Uterus (tissue), 2 donors: ENCODE results near the gene PRODH2.

Source experiments
- POLR2A ChIP-seq, 2 donors: fragments of 450-650 bp; IDR thresholded peaks; one replicate each; pipeline ENCODE4 v1.6.1; 2016; ENCODE audit warnings: antibody characterized with exemption in 2 of 2, mild to moderate bottlenecking in 1 of 2, moderate library complexity in 1 of 2
- TF ChIP-seq, protein P1 (sequence below), 4 experiments: fragments of 200-600 bp in 2 of 4; fragments of 450-650 bp in 2 of 4; sonication (generic) in 2 of 4; IDR thresholded peaks; one replicate each; pipeline ENCODE4 v1.5.1; 2016 to 2019; ENCODE audit warnings: antibody characterized with exemption in 4 of 4, mild to moderate bottlenecking in 2 of 4, moderate library complexity in 1 of 4

DNA sequence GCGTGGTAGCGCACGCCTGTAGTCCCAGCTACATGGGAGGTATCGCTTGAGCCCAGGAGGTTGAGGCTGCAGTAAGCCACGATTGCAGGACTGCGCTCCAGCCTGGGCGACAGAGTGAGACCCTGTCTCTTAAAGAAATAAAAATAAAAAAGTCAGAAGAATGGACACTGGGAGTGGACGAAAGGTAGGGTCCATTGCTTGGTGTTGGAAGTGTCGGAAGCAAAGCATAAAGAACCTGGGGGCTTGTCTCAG, 37.7 kb downstream of the PRODH2 start:
- TF ChIP-seq, protein P1, sequence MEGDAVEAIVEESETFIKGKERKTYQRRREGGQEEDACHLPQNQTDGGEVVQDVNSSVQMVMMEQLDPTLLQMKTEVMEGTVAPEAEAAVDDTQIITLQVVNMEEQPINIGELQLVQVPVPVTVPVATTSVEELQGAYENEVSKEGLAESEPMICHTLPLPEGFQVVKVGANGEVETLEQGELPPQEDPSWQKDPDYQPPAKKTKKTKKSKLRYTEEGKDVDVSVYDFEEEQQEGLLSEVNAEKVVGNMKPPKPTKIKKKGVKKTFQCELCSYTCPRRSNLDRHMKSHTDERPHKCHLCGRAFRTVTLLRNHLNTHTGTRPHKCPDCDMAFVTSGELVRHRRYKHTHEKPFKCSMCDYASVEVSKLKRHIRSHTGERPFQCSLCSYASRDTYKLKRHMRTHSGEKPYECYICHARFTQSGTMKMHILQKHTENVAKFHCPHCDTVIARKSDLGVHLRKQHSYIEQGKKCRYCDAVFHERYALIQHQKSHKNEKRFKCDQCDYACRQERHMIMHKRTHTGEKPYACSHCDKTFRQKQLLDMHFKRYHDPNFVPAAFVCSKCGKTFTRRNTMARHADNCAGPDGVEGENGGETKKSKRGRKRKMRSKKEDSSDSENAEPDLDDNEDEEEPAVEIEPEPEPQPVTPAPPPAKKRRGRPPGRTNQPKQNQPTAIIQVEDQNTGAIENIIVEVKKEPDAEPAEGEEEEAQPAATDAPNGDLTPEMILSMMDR (IDR thresholded peaks at IDR 0.05): no peak
- TF ChIP-seq POLR2A (IDR thresholded peaks at IDR 0.05): no peak
